ENCODE measurements around the gene PHLDA3. TPM values are rescaled to one million over a fixed set of nuclear protein-coding genes. Genes with fewer than 3 reads are reported as not detected.
A peak's percentile ranks its signal among the peaks of the same experiment; 100 is the strongest.

The PHLDA3 gene
- total and polyA plus RNA-seq, 11 donors: 15.2 to 48.1 (median 28.5) TPM

- Histone ChIP-seq H3K4me1 (peaks cover 0 to 42% (median 20%) of the 10 kb centered on the region in 12 donors), H3K27me3 (no peaks in the 10 kb centered on the region), H3K27ac (peak overlapping the region; percentile 4 to 85 (median 70)), H3K4me3 (no peak overlapping the region), H3K9me3 (peaks cover 0 to 7% (median 0%) of the 10 kb centered on the region in 12 donors), H3K36me3 (no peaks in the 10 kb centered on the region)
- DNase-seq (peak in 4 of 5 donors; percentile 34 to 85 (median 61)), ATAC-seq (peak; percentile 53 to 76 (median 66))
- 67 to 75% (median 71%) methylated on average over 11 of the region's 11 CpGs for WGBS, 4 donors
- TF ChIP-seq POLR2A (IDR thresholded peaks at IDR 0.05): no peak
- no peak for TF ChIP-seq CTCF (IDR thresholded peaks at IDR 0.05)
- intact Hi-C loops (cut with DNase I): no loop called here
Measured at GRCh38 chr1:201456499-201457309, 12.3 kb downstream of the PHLDA3 start.

GRCh38 chr1:201455098-201455497, 13.9 kb downstream of the PHLDA3 start:
- Histone ChIP-seq H3K4me1 (peaks cover 0 to 41% (median 23%) of the 10 kb centered on the region in 12 donors), H3K36me3 (no peaks in the 10 kb centered on the region), H3K9me3 (peaks cover 0 to 7% (median 0%) of the 10 kb centered on the region in 12 donors), H3K27me3 (no peaks in the 10 kb centered on the region), H3K4me3 (no peak overlapping the region), H3K27ac (peak overlapping the region in 1 of 12 donors; percentile 81)
- DNase-seq (no peak), ATAC-seq (no peak)
- 57 to 87% (median 70%) methylated on average over 5 to 6 of the region's 6 CpGs for WGBS, 4 donors
- intact Hi-C loops (cut with DNase I): no loop called here
- no peak for TF ChIP-seq POLR2A (IDR thresholded peaks at IDR 0.05)
- TF ChIP-seq CTCF (IDR thresholded peaks at IDR 0.05): no peak

GRCh38 chr1:201454608-201455007, 14.4 kb downstream of the PHLDA3 start:
- DNase-seq: no peak
- H3K27me3 ChIP-seq: no peaks in the 10 kb centered on the region
- no peak overlapping the region for H3K27ac ChIP-seq
- no peak overlapping the region for H3K4me3 ChIP-seq
- ATAC-seq: no peak
- 81 to 86% (median 86%) methylated on average over 3 to 4 of the region's 4 CpGs for WGBS, 4 donors
- TF ChIP-seq POLR2A (IDR thresholded peaks at IDR 0.05): no peak
- no peak for TF ChIP-seq CTCF (IDR thresholded peaks at IDR 0.05)
- H3K4me1 ChIP-seq: peaks cover 0 to 45% (median 27%) of the 10 kb centered on the region in 12 donors
- peaks cover 0 to 7% (median 0%) of the 10 kb centered on the region in 12 donors for H3K9me3 ChIP-seq
- intact Hi-C loops (cut with DNase I): no loop called here
- H3K36me3 ChIP-seq: no peaks in the 10 kb centered on the region

- WGBS, 4 donors: 59 to 86% (median 79%) methylated on average over 4 of the region's 4 CpGs
- Histone ChIP-seq H3K27me3 (no peaks in the 10 kb centered on the region), H3K36me3 (no peaks in the 10 kb centered on the region), H3K27ac (no peak overlapping the region), H3K9me3 (peaks cover 0 to 7% (median 0%) of the 10 kb centered on the region in 12 donors), H3K4me1 (peaks cover 5 to 59% (median 42%) of the 10 kb centered on the region in 12 donors), H3K4me3 (no peak overlapping the region)
- no peak for TF ChIP-seq POLR2A (IDR thresholded peaks at IDR 0.05)
- TF ChIP-seq CTCF (IDR thresholded peaks at IDR 0.05): no peak
- intact Hi-C loops (cut with DNase I): no loop called here
- ATAC-seq (no peak), DNase-seq (no peak)
Measured at GRCh38 chr1:201452866-201453265, 16.1 kb downstream of the PHLDA3 start.
